Measurements from ENCODE around the gene HPF1. TPM values are rescaled to one million over a fixed set of nuclear protein-coding genes. Genes with fewer than 3 reads are reported as not detected.

HPF1 gene
- total RNA-seq, result 28.7 and 35.3 TPM in 2 replicates

DNA sequence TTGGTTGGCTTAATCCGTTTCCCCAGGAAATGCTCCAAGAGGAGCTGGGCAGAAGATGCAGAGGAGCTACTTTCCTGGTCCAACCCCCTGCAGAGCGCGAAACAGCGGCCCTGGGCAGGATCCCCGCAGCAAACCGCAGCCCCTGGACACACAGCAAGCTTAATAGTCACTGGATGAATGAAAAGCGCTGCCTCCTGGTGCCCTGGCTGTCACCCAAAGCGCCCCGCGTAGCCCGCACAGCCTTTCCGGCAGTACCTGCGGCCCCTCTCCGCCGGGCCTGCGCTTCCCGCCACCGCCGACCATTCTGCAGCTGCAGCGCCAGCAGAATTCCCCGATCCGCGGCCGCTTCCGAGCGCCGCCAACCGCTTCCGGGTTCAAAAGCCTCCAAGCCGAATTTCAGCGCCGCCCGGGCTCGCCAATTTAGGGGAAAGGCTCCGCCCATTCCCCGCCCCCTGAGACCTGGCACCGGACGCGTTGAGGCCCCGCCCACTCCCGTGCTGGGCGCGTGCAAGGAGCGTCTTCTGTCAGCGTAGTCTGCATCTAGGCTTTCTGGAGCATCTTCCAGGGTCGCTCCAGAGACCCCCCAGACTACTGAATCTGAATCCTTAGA lies at the start of gene HPF1:
Gene HPF1, minus strand, starts transcription at position 370 of the 610 bp plus-strand sequence. Its CDS starts 67 bp downstream, at position 303.

Other genes with a start within 250 kb of the HPF1 start
- gene NEK1, start 145.4 kb downstream of the HPF1 start, total RNA-seq, result 3.1 and 4.2 TPM in 2 replicates
- gene CLCN3, start 137.4 kb downstream of the HPF1 start, total RNA-seq, result 26.7 and 29.8 TPM in 2 replicates